Measurements from ENCODE around the gene LMX1A. TPM values are rescaled to one million over a fixed set of nuclear protein-coding genes. Genes with fewer than 3 reads are reported as not detected.

The LMX1A gene
- total and polyA plus RNA-seq, 4 experiments from 2014 or later, result not detected

- no peak for DNase-seq
- intact Hi-C loops (cut with micrococcal nuclease), result no loop called here
- ChIA-PET POLR2A (ENCODE audit: partially characterized antibody) (no interaction called here), CTCF (ENCODE audit: partially characterized antibody) (interaction anchor here (6.4 kb wide), 1 partner anchor 23 kb away, joined by 39 read pairs; no protein-coding TSS in a partner anchor)
- Mint-ChIP-seq H3K27ac (no peak overlapping the region), H3K27me3 (peaks cover 47 to 52% of the 10 kb centered on the region in 2 donors), H3K4me1 (no peaks in the 10 kb centered on the region), H3K4me3 (no peak overlapping the region), H3K9me3 (peaks cover 0 to 3% (median 0%) of the 10 kb centered on the region in 8 donors), H3K36me3 (no peaks in the 10 kb centered on the region)
- Histone ChIP-seq H3K4me3 (ENCODE audit: low read length in 2 of 2) (no peak overlapping the region), H3K4me1 (ENCODE audit: insufficient read depth, low read length) (no peaks in the 10 kb centered on the region), H3K36me3 (ENCODE audit: insufficient read depth, low read length) (no peaks in the 10 kb centered on the region), H3K27me3 (ENCODE audit: insufficient read depth, low read length) (no peaks in the 10 kb centered on the region), H3K9me3 (ENCODE audit: control insufficient read depth in 1 of 2, low read length in 2 of 2) (no peaks in the 10 kb centered on the region), H3K27ac (ENCODE audit: low read depth, low read length) (no peak overlapping the region)
Observed at GRCh38 chr1:165344198-165344597, 12.3 kb downstream of the LMX1A start.

GRCh38 chr1:165342587-165342986 lies 13.9 kb downstream of the LMX1A start:
- Mint-ChIP-seq H3K9me3 (peaks cover 0 to 3% (median 0%) of the 10 kb centered on the region in 8 donors), H3K27me3 (peaks cover 39 to 44% of the 10 kb centered on the region in 2 donors), H3K4me1 (no peaks in the 10 kb centered on the region), H3K27ac (no peak overlapping the region), H3K4me3 (no peak overlapping the region), H3K36me3 (no peaks in the 10 kb centered on the region)
- intact Hi-C loops (cut with micrococcal nuclease), result no loop called here
- no peaks in the 10 kb centered on the region for H3K9me3 ChIP-seq (ENCODE audit: control insufficient read depth in 1 of 2, low read length in 2 of 2)
- POLR2A ChIA-PET (ENCODE audit: partially characterized antibody), result no interaction called here
- H3K27ac ChIP-seq (ENCODE audit: low read depth, low read length), result no peak overlapping the region
- H3K36me3 ChIP-seq (ENCODE audit: insufficient read depth, low read length), result no peaks in the 10 kb centered on the region
- no peaks in the 10 kb centered on the region for H3K4me1 ChIP-seq (ENCODE audit: insufficient read depth, low read length)
- no peak for DNase-seq
- no peaks in the 10 kb centered on the region for H3K27me3 ChIP-seq (ENCODE audit: insufficient read depth, low read length)
- CTCF ChIA-PET (ENCODE audit: partially characterized antibody), result interaction anchor here (6.4 kb wide), 1 partner anchor 25 kb away, joined by 39 read pairs; no protein-coding TSS in a partner anchor
- no peak overlapping the region for H3K4me3 ChIP-seq (ENCODE audit: low read length in 2 of 2)

DNA sequence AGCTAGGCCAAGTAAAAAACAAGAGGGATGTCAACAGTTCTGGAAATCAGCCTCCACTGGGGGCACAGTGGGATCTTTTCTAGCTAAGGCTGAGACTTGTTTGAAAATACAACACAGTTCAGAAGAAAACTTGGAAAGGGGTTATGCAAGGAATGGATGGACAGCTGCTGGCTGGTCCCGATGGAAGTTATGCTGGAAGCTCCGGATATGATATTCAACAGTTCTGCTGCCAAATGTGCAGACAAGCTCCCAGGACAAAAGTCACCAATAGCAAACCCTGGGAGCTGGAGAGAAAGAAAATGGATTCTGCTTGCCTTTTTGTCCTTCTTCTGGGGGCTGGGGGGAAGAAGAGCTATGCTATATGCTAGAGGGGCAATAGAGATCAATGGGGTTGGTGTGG lies 14.3 kb downstream of the LMX1A start:
- intact Hi-C loops (cut with micrococcal nuclease), result no loop called here
- Histone ChIP-seq H3K36me3 (ENCODE audit: insufficient read depth, low read length) (no peaks in the 10 kb centered on the region), H3K27me3 (ENCODE audit: insufficient read depth, low read length) (no peaks in the 10 kb centered on the region), H3K4me3 (ENCODE audit: low read length in 2 of 2) (no peak overlapping the region), H3K27ac (ENCODE audit: low read depth, low read length) (no peak overlapping the region), H3K9me3 (ENCODE audit: control insufficient read depth in 1 of 2, low read length in 2 of 2) (no peaks in the 10 kb centered on the region), H3K4me1 (ENCODE audit: insufficient read depth, low read length) (no peaks in the 10 kb centered on the region)
- Mint-ChIP-seq H3K27ac (no peak overlapping the region), H3K27me3 (peaks cover 36 to 44% of the 10 kb centered on the region in 2 donors), H3K36me3 (no peaks in the 10 kb centered on the region), H3K4me3 (no peak overlapping the region), H3K9me3 (peaks cover 0 to 3% (median 0%) of the 10 kb centered on the region in 8 donors), H3K4me1 (no peaks in the 10 kb centered on the region)
- DNase-seq, result no peak
- ChIA-PET CTCF (ENCODE audit: partially characterized antibody) (interaction anchor here (6.4 kb wide), 1 partner anchor 25 kb away, joined by 39 read pairs; no protein-coding TSS in a partner anchor), POLR2A (ENCODE audit: partially characterized antibody) (no interaction called here)

- Histone ChIP-seq H3K4me1 (ENCODE audit: insufficient read depth, low read length) (no peaks in the 10 kb centered on the region), H3K27ac (ENCODE audit: low read depth, low read length) (no peak overlapping the region), H3K36me3 (ENCODE audit: insufficient read depth, low read length) (no peaks in the 10 kb centered on the region), H3K9me3 (ENCODE audit: control insufficient read depth in 1 of 2, low read length in 2 of 2) (no peaks in the 10 kb centered on the region), H3K4me3 (ENCODE audit: low read length in 2 of 2) (no peak overlapping the region), H3K27me3 (ENCODE audit: insufficient read depth, low read length) (no peaks in the 10 kb centered on the region)
- POLR2A ChIA-PET (ENCODE audit: partially characterized antibody), result no interaction called here
- Mint-ChIP-seq H3K36me3 (no peaks in the 10 kb centered on the region), H3K4me3 (no peak overlapping the region), H3K9me3 (peaks cover 0 to 3% (median 0%) of the 10 kb centered on the region in 8 donors), H3K27me3 (peaks cover 28 to 32% of the 10 kb centered on the region in 2 donors), H3K4me1 (no peaks in the 10 kb centered on the region), H3K27ac (peak overlapping the region in 1 of 7 donors; percentile 41)
- CTCF ChIA-PET (ENCODE audit: partially characterized antibody), result no interaction called here
- intact Hi-C loops (cut with micrococcal nuclease), result no loop called here
- no peak for DNase-seq
Observed at GRCh38 chr1:165339164-165339563, 17.4 kb downstream of the LMX1A start.

- H3K9me3 ChIP-seq (ENCODE audit: control insufficient read depth in 1 of 2, low read length in 2 of 2), result no peaks in the 10 kb centered on the region
- peaks cover 4 to 17% of the 10 kb centered on the region in 2 donors for H3K27me3 Mint-ChIP-seq
- no peak overlapping the region for H3K27ac ChIP-seq (ENCODE audit: low read depth, low read length)
- H3K36me3 Mint-ChIP-seq, result no peaks in the 10 kb centered on the region
- no peaks in the 10 kb centered on the region for H3K36me3 ChIP-seq (ENCODE audit: insufficient read depth, low read length)
- no peaks in the 10 kb centered on the region for H3K27me3 ChIP-seq (ENCODE audit: insufficient read depth, low read length)
- no peak overlapping the region for H3K4me3 Mint-ChIP-seq
- H3K4me1 Mint-ChIP-seq, result no peaks in the 10 kb centered on the region
- intact Hi-C loops (cut with micrococcal nuclease), result no loop called here
- ChIA-PET CTCF (ENCODE audit: partially characterized antibody) (no interaction called here), POLR2A (ENCODE audit: partially characterized antibody) (no interaction called here)
- H3K27ac Mint-ChIP-seq, result no peak overlapping the region
- DNase-seq, result no peak
- no peak overlapping the region for H3K4me3 ChIP-seq (ENCODE audit: low read length in 2 of 2)
- H3K9me3 Mint-ChIP-seq, result peaks cover 0 to 2% (median 0%) of the 10 kb centered on the region in 8 donors
- no peaks in the 10 kb centered on the region for H3K4me1 ChIP-seq (ENCODE audit: insufficient read depth, low read length)
Observed at GRCh38 chr1:165330483-165330882, 26.0 kb downstream of the LMX1A start.

DNA sequence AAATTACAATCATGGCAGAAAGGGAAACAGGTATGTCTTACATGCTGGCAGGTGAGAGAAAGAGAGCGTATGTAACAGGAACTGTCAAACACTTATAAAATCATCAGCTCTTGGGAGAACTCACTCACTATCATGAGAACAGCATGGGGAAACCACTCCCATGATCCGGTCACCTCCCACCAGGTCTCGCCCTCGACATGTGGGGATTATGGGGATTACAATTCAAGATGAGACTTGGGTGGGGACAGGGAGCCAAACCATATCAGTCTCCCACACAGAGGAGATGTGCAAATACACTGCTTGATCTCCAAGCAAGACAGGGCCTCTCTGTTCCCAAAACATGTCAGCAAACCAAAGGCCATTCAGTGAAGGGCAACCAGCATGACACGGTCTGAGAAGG lies 27.4 kb downstream of the LMX1A start:
- DNase-seq, result no peak
- Histone ChIP-seq H3K27ac (ENCODE audit: low read depth, low read length) (no peak overlapping the region), H3K4me3 (ENCODE audit: low read length in 2 of 2) (no peak overlapping the region), H3K9me3 (ENCODE audit: control insufficient read depth in 1 of 2, low read length in 2 of 2) (no peaks in the 10 kb centered on the region), H3K27me3 (ENCODE audit: insufficient read depth, low read length) (no peaks in the 10 kb centered on the region), H3K4me1 (ENCODE audit: insufficient read depth, low read length) (no peaks in the 10 kb centered on the region), H3K36me3 (ENCODE audit: insufficient read depth, low read length) (no peaks in the 10 kb centered on the region)
- Mint-ChIP-seq H3K4me1 (no peaks in the 10 kb centered on the region), H3K4me3 (no peak overlapping the region), H3K9me3 (peaks cover 0 to 2% (median 0%) of the 10 kb centered on the region in 8 donors), H3K36me3 (no peaks in the 10 kb centered on the region), H3K27me3 (peaks cover 4 to 18% of the 10 kb centered on the region in 2 donors), H3K27ac (no peak overlapping the region)
- ChIA-PET CTCF (ENCODE audit: partially characterized antibody) (no interaction called here), POLR2A (ENCODE audit: partially characterized antibody) (no interaction called here)
- intact Hi-C loops (cut with micrococcal nuclease), result no loop called here

DNA sequence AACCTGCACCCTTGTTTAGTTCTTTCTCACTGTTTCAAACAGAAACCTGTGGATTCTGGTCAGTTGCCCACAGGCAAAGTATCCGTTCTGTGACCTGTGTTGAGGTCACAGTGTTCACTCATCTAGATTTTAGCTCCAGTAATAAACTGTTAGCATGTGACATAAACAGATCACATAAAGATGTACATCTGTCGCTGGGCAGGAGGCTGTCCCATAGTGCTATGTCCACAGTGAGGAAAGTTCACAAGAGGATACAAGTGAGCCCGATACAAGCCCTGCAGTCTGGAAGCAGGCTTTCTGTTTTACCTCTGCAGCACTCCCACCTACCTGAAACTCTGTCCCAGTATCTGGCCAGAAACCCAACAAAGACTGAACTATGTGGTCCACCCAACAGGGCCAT lies 28.4 kb downstream of the LMX1A start:
- no peaks in the 10 kb centered on the region for H3K4me1 Mint-ChIP-seq
- CTCF ChIA-PET (ENCODE audit: partially characterized antibody), result no interaction called here
- H3K4me3 ChIP-seq (ENCODE audit: low read length in 2 of 2), result no peak overlapping the region
- no peaks in the 10 kb centered on the region for H3K36me3 Mint-ChIP-seq
- POLR2A ChIA-PET (ENCODE audit: partially characterized antibody), result no interaction called here
- DNase-seq, result no peak
- no peak overlapping the region for H3K27ac ChIP-seq (ENCODE audit: low read depth, low read length)
- intact Hi-C loops (cut with micrococcal nuclease), result no loop called here
- no peaks in the 10 kb centered on the region for H3K4me1 ChIP-seq (ENCODE audit: insufficient read depth, low read length)
- H3K4me3 Mint-ChIP-seq, result no peak overlapping the region
- H3K9me3 Mint-ChIP-seq, result peaks cover 0 to 2% (median 0%) of the 10 kb centered on the region in 8 donors
- no peaks in the 10 kb centered on the region for H3K27me3 ChIP-seq (ENCODE audit: insufficient read depth, low read length)
- H3K27ac Mint-ChIP-seq, result no peak overlapping the region
- peaks cover 5 to 21% of the 10 kb centered on the region in 2 donors for H3K27me3 Mint-ChIP-seq
- H3K36me3 ChIP-seq (ENCODE audit: insufficient read depth, low read length), result no peaks in the 10 kb centered on the region
- no peaks in the 10 kb centered on the region for H3K9me3 ChIP-seq (ENCODE audit: control insufficient read depth in 1 of 2, low read length in 2 of 2)

GRCh38 chr1:165327538-165327937 lies 29.0 kb downstream of the LMX1A start:
- Histone ChIP-seq H3K4me3 (ENCODE audit: low read length in 2 of 2) (no peak overlapping the region), H3K27me3 (ENCODE audit: insufficient read depth, low read length) (no peaks in the 10 kb centered on the region), H3K36me3 (ENCODE audit: insufficient read depth, low read length) (no peaks in the 10 kb centered on the region), H3K9me3 (ENCODE audit: control insufficient read depth in 1 of 2, low read length in 2 of 2) (no peaks in the 10 kb centered on the region), H3K27ac (ENCODE audit: low read depth, low read length) (no peak overlapping the region), H3K4me1 (ENCODE audit: insufficient read depth, low read length) (no peaks in the 10 kb centered on the region)
- POLR2A ChIA-PET (ENCODE audit: partially characterized antibody), result no interaction called here
- no peaks in the 10 kb centered on the region for H3K36me3 Mint-ChIP-seq
- H3K27ac Mint-ChIP-seq, result no peak overlapping the region
- CTCF ChIA-PET (ENCODE audit: partially characterized antibody), result no interaction called here
- no peaks in the 10 kb centered on the region for H3K4me1 Mint-ChIP-seq
- intact Hi-C loops (cut with micrococcal nuclease), result no loop called here
- peaks cover 6 to 21% of the 10 kb centered on the region in 2 donors for H3K27me3 Mint-ChIP-seq
- H3K4me3 Mint-ChIP-seq, result no peak overlapping the region
- H3K9me3 Mint-ChIP-seq, result peaks cover 0 to 3% (median 0%) of the 10 kb centered on the region in 8 donors
- no peak for DNase-seq
